GM23248 (cell line): ENCODE results near the gene FILIP1L. TPM values are rescaled to one million over a fixed set of nuclear protein-coding genes. Genes with fewer than 3 reads are reported as not detected.

ENCODE experiments used
- DNase-seq: peaks from one replicate; pipeline ENCODE4 v3.0.0-alpha.2; 2015
- H2AFZ ChIP-seq: fragments of 200-600 bp; sonication (generic); 2 replicates; pipeline ENCODE4 v1.6.1; 2016; ENCODE audit warnings: antibody characterized with exemption
- H3F3A ChIP-seq: fragments of 200-600 bp; sonication (generic); 2 replicates; pipeline ENCODE4 v1.6.1; 2016; ENCODE audit warnings: mild to moderate bottlenecking, antibody characterized with exemption, mixed run types; ENCODE audit not compliant: insufficient read depth
- H3K27ac ChIP-seq: fragments of 200-600 bp; sonication (generic); 2 replicates; pipeline ENCODE4 v1.5.1; 2016; ENCODE audit warnings: mild to moderate bottlenecking
- H3K27me3 ChIP-seq: fragments of 200-600 bp; sonication (generic); replicated peaks from 2 replicates; pipeline ENCODE4 v1.6.1; 2016; ENCODE audit warnings: mild to moderate bottlenecking; ENCODE audit not compliant: insufficient read depth
- H3K36me3 ChIP-seq: fragments of 200-600 bp; sonication (generic); 2 replicates; pipeline ENCODE4 v1.6.1; 2016; ENCODE audit warnings: low read depth, mild to moderate bottlenecking
- H3K4me1 ChIP-seq: fragments of 200-600 bp; sonication (generic); 2 replicates; pipeline ENCODE4 v1.6.1; 2016; ENCODE audit warnings: mild to moderate bottlenecking; ENCODE audit not compliant: insufficient read depth
- H3K4me2 ChIP-seq: fragments of 200-600 bp; sonication (generic); one replicate; pipeline ENCODE4 v1.6.1; 2016; ENCODE audit warnings: mild to moderate bottlenecking; ENCODE audit not compliant: unreplicated experiment
- H3K4me3 ChIP-seq: fragments of 200-600 bp; sonication (generic); 2 replicates; pipeline ENCODE4 v1.5.1; 2016; ENCODE audit warnings: mild to moderate bottlenecking
- H3K79me2 ChIP-seq: fragments of 200-600 bp; sonication (generic); 2 replicates; pipeline ENCODE4 v1.6.1; 2016; ENCODE audit warnings: mild to moderate bottlenecking; ENCODE audit not compliant: insufficient read depth
- H3K9ac ChIP-seq: fragments of 200-600 bp; sonication (generic); 2 replicates; pipeline ENCODE4 v1.6.1; 2016; ENCODE audit warnings: mild to moderate bottlenecking
- H3K9me2 ChIP-seq: fragments of 200-600 bp; sonication (generic); 2 replicates; pipeline ENCODE4 v1.6.1; 2016; ENCODE audit warnings: mixed run types, mild to moderate bottlenecking, moderate library complexity; ENCODE audit not compliant: insufficient read depth
- H3K9me3 ChIP-seq: fragments of 200-600 bp; sonication (generic); one replicate; pipeline ENCODE4 v1.6.1; 2017; ENCODE audit warnings: low read depth
- H4K20me1 ChIP-seq: fragments of 200-600 bp; sonication (generic); 2 replicates; pipeline ENCODE4 v1.6.0; 2016; ENCODE audit not compliant: insufficient read depth
- EZH2 ChIP-seq: fragments of 200-600 bp; sonication (generic); IDR thresholded peaks from 2 replicates; pipeline ENCODE4 v1.6.1; 2018; ENCODE audit warnings: antibody characterized with exemption, mild to moderate bottlenecking; ENCODE audit not compliant: insufficient read depth, poor library complexity, severe bottlenecking
- EZH2phosphoT487 ChIP-seq: fragments of 200-600 bp; sonication (generic); IDR thresholded peaks from 2 replicates; pipeline ENCODE4 v1.6.1; 2018; ENCODE audit warnings: antibody characterized with exemption, moderate library complexity, mild to moderate bottlenecking, low read depth; ENCODE audit not compliant: insufficient read depth
- WGBS, 2 experiments: methylation state at CpG; one replicate each; pipeline ENCODE4 v1.1.6; 2015 to 2017; ENCODE audit warnings: low lambda C conversion rate in 2 of 2, low coverage in 1 of 2; ENCODE audit errors: missing lambda C conversion rate in 2 of 2; 5-methylcytosine and 5-hydroxymethylcytosine counted together
- in situ Hi-C: fragments of 300-500 bp; cut with MboI; formaldehyde crosslinking; loops from 2 replicates; pipeline ENCODE4 v1.15.0; 2020
- polyA plus RNA-seq: library from polyadenylated mRNA; unstranded; fragments of >200 nt; fragmentation: Nextera tagmentation; extraction: Ambion mirVana; gene quantifications from 2 replicates; pipeline ENCODE4 v1.2.1, GENCODE V29; 2016
- total RNA-seq: library from RNA; depleted of rRNA; stranded (reverse); fragments of >200 nt; shearing (Covaris generic); gene quantifications from 2 replicates; pipeline ENCODE4 v1.2.3, GENCODE V29; 2014

FILIP1L gene
- total and polyA plus RNA-seq, 2 experiments from 2014 or later = 45.0 to 66.3 TPM

GRCh38 chr3:100144255-100144866, 30.1 kb upstream of the FILIP1L start:
- Histone ChIP-seq H3K36me3 (no peaks in the 10 kb centered on the region), H3K4me1 (no peaks in the 10 kb centered on the region), H3K9me2 (no peaks in the 10 kb centered on the region), H3K4me2 (no peak overlapping the region), H3K27me3 (no peaks in the 10 kb centered on the region), H3K9ac (no peak overlapping the region), H3K9me3 (no peaks in the 10 kb centered on the region), H3K27ac (no peak overlapping the region), H4K20me1 (no peaks in the 10 kb centered on the region), H3F3A (no peaks in the 10 kb centered on the region), H3K79me2 (no peaks in the 10 kb centered on the region), H2AFZ (no peak overlapping the region), H3K4me3 (no peak overlapping the region)
- DNase-seq = no peak
- 89 to 93% methylated on average over 1 of the region's 1 CpG for WGBS, 2 experiments
- TF ChIP-seq EZH2phosphoT487 (no peak), EZH2 (no peak)
- in situ Hi-C loops = no loop called here

GRCh38 chr3:100141586-100141985, 27.3 kb upstream of the FILIP1L start:
- H3K4me2 ChIP-seq = no peak overlapping the region
- H3K79me2 ChIP-seq = no peaks in the 10 kb centered on the region
- 6 to 13% methylated on average over 1 of the region's 1 CpG for WGBS, 2 experiments
- H3K4me1 ChIP-seq = no peaks in the 10 kb centered on the region
- H3K27me3 ChIP-seq = no peaks in the 10 kb centered on the region
- DNase-seq = peak; percentile 53
- H2AFZ ChIP-seq = no peak overlapping the region
- no peak overlapping the region for H3K4me3 ChIP-seq
- H3K9me3 ChIP-seq = no peaks in the 10 kb centered on the region
- no peak overlapping the region for H3K9ac ChIP-seq
- H3K9me2 ChIP-seq = no peaks in the 10 kb centered on the region
- no peak overlapping the region for H3K27ac ChIP-seq
- in situ Hi-C loops = no loop called here
- H4K20me1 ChIP-seq = no peaks in the 10 kb centered on the region
- TF ChIP-seq EZH2 (no peak), EZH2phosphoT487 (no peak)
- H3F3A ChIP-seq = no peaks in the 10 kb centered on the region
- no peaks in the 10 kb centered on the region for H3K36me3 ChIP-seq

- Histone ChIP-seq H3K27me3 (no peaks in the 10 kb centered on the region), H3K36me3 (no peaks in the 10 kb centered on the region), H4K20me1 (no peaks in the 10 kb centered on the region), H3K4me1 (no peaks in the 10 kb centered on the region), H3K27ac (no peak overlapping the region), H3K9me2 (no peaks in the 10 kb centered on the region), H3K79me2 (no peaks in the 10 kb centered on the region), H2AFZ (no peak overlapping the region), H3K9ac (no peak overlapping the region), H3K9me3 (no peaks in the 10 kb centered on the region), H3F3A (no peaks in the 10 kb centered on the region), H3K4me3 (no peak overlapping the region), H3K4me2 (no peak overlapping the region)
- DNase-seq = no peak
- in situ Hi-C loops = no loop called here
- no peak for TF ChIP-seq EZH2phosphoT487
- no peak for TF ChIP-seq EZH2
- WGBS, 2 experiments = 92 to 100% methylated on average over 1 of the region's 1 CpG
Observed at GRCh38 chr3:100140976-100141375, 26.7 kb upstream of the FILIP1L start.

GRCh38 chr3:100136921-100137320, 22.6 kb upstream of the FILIP1L start:
- in situ Hi-C loops = no loop called here
- Histone ChIP-seq H3K36me3 (no peaks in the 10 kb centered on the region), H2AFZ (no peak overlapping the region), H3K27me3 (no peaks in the 10 kb centered on the region), H3K4me3 (no peak overlapping the region), H3K79me2 (no peaks in the 10 kb centered on the region), H3K4me1 (no peaks in the 10 kb centered on the region), H3K9me3 (no peaks in the 10 kb centered on the region), H3K9me2 (no peaks in the 10 kb centered on the region), H4K20me1 (no peaks in the 10 kb centered on the region), H3K4me2 (no peak overlapping the region), H3K27ac (no peak overlapping the region), H3F3A (no peaks in the 10 kb centered on the region), H3K9ac (no peak overlapping the region)
- DNase-seq = no peak
- no peak for TF ChIP-seq EZH2
- TF ChIP-seq EZH2phosphoT487 = no peak
- 95 to 100% methylated on average over 1 of the region's 1 CpG for WGBS, 2 experiments
